GM12872 (cell line): ENCODE results near the gene TFDP2.

ENCODE experiments used
- CTCF ChIP-seq: IDR thresholded peaks from 3 replicates; pipeline ENCODE4 v1.5.1; 2011; ENCODE audit warnings: low read depth, mild to moderate bottlenecking, low read length, moderate library complexity; ENCODE audit not compliant: insufficient read depth

Gene TFDP2

GRCh38 chr3:141905129-141905528, 244.2 kb downstream of the TFDP2 start:
- TF ChIP-seq CTCF, result no peak

DNA sequence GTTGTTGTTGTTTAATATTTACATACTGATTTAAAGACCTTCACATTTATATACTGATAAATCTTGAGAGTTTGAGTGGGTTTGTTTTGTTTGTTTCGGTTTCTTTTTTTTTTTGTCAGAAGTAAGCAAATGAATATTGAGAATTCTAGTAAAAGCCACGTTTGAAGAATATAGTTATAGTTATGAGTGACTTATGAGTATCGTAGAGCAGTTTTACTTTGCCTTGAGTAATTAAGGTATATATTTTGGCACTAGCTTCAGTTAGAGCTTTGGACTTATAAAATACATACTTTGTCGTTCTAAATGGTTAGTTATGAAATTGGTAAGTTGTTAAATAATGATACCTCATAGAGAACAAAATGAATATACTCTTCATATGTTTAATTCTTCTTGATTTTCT, 245.1 kb downstream of the TFDP2 start:
- TF ChIP-seq CTCF, result no peak

DNA sequence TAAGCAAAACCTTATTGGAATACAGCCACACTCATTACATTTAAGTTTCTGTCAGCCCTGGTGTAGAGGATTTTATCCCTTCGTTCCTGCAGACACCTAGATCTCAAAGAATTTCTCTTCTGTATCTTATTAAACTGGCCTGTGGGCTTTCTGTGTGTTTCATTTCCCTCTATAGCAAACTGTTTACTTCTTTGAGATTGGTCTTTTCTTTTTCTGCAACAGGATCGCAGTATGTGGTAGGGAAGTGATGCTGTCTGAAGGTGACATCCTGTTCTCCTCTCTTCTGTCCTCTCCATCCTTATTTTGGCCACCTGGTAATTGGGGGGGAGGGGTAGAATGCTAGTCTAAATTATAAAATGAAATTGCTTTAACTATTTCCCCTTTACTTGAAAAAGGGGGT, 247.4 kb downstream of the TFDP2 start:
- no peak for TF ChIP-seq CTCF

DNA sequence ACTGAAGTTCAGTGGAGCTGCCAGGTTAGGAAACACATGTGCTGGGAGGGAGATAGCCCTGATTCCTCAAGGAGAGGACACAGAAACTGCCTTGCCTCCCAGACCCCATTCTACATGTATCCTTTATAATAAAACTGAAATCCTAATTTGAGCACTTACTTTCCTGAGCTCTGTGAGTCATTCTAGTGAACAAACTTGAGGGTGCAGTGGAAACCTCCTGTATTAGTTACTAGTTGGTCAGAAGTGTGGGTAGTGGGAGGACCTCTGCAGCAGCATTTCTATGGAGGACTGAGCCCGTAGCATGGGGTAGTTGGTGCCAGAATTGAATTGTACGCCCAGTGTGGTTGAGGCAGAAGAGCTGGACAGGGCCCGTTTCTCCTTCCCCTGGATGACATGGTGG, 249.0 kb downstream of the TFDP2 start:
- TF ChIP-seq CTCF, result no peak

- no peak for TF ChIP-seq CTCF
Observed at GRCh38 chr3:141898908-141899307, 250.4 kb downstream of the TFDP2 start.

- TF ChIP-seq CTCF, result no peak
Observed at GRCh38 chr3:141895731-141896130, 253.6 kb downstream of the TFDP2 start.

DNA sequence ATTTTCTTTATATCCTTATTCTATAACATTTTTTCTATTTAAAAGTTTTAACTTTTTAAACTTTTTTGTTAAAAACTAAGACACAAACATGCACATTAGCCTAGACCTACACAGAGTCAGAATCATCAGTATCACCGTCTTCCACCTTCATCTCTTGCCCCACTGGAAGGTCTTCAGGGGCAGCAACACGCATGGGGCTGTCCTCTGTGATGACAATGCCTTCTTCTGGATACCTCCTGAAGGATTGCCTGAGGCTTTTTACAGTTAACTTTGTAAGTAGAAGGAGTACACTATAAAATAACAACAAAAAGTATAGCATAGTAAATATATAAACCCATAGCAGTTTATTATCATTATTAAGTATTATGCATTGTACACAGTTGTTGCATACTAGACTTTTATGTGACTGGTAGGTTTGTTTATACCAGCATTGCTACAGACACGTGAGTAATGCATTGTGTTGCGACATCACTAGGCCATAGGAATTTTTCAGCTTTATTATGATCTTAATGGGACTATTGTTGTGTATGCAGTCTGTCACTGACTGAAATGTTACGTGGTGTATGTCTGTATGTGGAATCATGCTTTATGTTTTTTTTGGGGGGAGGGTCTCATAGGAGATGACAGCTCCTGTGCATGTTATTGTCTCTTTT, 254.7 kb downstream of the TFDP2 start:
- no peak for TF ChIP-seq CTCF
